COLO668 (cell line): ENCODE measurements around the gene MRNIP.
"Not testable (repeated sequence)": the region's sequence is repeated elsewhere in the genome, so short reads cannot be mapped to it uniquely, and the experiment has no call there.

ENCODE experiments used
- DNase-seq: peaks from one replicate; lab custom pipeline; 2025; ENCODE audit not compliant: unreplicated experiment; lab: John Stamatoyannopoulos, UW

Gene MRNIP

DNA sequence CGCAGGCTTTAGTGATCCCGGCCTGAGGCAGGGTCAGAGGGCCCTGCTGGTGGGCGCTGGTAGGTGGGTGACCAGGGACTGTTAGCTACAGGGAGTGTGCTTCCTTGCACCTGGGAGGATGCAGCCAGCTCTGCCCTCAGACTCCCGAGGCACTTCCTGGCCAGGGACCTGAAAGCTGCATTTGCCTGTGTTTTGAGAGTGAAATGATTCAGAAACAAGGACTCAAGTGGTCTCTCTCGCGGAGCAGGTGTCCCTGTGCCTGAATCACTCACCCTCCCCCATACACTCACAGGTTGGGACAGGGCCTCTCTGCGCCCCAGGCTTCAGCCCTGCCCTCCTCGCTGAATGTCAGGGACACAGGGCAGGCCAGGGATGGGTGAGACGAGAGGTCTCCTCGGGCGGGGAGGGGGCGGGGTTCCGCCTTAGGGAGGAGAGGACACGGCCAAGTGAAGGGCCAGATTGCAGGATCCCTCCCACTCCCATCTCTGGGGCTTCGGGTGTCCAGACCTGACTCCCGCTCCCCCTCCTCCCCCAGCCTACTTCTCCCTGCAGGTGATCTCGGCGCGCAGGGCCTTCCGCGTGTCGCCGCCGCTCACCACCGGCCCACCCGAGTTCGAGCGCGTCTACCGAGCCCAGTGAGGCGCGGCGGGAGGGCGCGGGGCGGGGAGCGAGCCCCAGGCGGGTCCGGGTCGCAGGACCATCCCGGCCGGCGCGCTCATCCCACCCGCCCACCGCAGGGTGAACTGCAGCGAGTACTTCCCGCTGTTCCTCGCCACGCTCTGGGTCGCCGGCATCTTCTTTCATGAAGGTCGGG lies 63.4 kb downstream of the MRNIP start:
- peak; percentile 75 for DNase-seq

DNA sequence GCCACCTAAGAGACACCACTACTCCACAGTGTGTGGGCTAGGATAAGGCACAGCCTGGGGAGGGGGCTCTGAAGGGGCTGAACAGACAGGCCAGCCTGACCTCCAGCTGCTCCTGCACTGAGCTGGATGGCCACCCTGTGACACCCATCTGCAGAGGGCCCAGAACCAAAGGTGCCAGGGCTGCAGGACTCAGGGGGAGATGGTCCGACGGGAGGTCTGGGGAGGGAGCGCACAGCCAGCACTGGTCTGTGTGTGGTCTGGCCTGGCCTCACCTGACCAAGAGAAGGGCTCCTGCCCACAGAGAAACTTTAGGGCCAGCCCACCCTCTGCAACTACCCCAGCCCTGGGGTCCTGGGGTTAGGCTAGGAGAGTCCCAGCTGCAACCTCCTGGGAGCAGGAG lies 64.0 kb downstream of the MRNIP start:
- no peak for DNase-seq

DNA sequence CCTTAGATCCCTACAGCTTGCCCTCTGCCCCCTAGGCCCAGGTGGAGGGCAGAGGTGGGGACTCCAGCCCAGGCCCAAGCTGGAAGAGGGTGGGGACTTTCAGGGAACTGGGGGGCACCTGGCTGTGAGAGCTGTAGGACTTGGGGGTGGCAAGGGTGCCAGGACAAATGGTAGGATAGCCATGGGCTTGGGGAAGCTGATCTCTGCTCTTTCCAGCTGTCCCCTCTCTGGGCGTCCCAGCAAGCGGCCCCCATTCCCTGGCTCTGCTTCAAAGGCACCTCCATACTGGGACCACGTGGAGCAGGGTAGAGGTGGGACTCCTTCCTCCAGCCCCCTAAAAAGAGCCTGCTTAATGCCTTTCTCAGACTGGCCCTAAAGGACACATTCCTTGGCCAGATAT lies 64.4 kb downstream of the MRNIP start:
- no peak for DNase-seq

DNA sequence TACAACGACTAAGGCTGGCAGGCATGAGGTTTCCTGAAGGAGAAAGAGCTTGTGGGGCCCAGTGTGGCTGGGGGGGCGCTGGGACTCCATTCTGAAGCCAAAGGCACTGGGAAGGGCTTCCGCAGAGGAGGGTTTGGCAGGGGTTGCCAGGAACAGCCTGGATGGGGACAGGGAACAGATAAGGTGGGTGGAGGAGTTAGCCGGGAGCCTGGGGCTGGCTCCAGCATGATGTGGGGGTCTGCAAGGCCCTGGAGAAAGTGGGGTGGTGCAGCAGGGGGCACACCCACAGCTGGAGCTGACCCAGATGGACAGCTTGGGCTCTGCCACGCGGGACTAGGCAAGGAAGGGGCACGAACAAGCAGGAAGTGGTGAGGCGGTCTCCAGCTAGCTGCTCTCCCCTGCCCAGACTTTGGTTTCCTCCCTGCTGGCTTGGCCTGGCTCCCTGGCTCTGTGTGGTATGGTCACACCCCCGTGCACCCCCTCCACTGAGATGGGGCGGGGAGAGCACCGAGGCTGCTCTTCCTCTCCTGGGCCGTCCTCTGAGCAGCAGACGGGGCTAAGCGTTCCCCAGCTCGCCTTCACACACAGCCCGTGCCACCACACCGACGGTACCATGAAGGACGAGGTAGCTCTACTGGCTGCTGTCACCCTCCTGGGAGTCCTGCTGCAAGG lies 65.0 kb downstream of the MRNIP start, which contains the start of gene LTC4S:
TSS of gene LTC4S (plus strand) at position 519 of the 672 bp plus-strand sequence. CDS start at position 614, 95 bp downstream.
- DNase-seq = no peak

DNA sequence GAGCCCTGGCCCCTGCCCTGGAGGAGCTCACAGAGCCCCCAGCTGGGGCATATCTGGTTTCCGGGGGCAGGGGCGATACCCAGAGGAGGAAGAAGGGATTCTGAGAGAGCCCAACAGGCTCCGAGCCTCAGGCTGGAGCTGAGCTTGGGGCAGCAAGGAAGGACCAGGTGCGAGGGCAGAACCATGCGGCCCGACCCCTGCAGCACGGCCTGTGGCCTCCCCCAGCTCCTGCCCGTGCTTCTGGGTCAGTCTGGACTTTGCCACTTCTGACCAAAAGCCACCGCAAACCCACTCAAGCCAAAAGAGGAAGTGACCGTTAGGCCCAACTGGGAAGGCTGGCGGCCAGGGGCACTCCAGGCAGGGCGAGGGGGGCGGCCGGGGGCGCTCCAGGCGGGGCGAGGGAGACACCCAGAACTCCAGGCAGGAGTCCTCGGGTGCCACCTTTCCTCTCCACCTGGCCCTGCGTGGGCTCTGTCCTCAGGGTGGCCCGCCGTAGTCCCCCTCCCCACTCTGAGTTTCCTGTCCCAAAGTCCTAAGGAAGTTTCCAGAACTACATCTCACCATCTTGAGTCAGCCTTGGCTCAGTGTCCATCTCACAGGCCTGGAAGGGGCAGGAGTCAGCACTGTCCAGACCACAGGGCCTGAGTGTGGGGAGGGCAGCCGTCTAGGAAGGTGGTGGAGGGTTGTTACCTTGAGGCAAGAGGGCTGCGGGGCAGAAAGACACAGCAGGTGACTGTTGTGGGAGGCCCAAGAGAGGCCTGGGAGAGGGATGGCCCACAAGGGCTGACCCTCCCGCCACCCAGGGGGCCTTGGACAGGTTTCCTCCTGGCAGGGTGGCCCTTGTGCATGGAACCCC lies 65.8 kb downstream of the MRNIP start:
- no peak for DNase-seq

DNA sequence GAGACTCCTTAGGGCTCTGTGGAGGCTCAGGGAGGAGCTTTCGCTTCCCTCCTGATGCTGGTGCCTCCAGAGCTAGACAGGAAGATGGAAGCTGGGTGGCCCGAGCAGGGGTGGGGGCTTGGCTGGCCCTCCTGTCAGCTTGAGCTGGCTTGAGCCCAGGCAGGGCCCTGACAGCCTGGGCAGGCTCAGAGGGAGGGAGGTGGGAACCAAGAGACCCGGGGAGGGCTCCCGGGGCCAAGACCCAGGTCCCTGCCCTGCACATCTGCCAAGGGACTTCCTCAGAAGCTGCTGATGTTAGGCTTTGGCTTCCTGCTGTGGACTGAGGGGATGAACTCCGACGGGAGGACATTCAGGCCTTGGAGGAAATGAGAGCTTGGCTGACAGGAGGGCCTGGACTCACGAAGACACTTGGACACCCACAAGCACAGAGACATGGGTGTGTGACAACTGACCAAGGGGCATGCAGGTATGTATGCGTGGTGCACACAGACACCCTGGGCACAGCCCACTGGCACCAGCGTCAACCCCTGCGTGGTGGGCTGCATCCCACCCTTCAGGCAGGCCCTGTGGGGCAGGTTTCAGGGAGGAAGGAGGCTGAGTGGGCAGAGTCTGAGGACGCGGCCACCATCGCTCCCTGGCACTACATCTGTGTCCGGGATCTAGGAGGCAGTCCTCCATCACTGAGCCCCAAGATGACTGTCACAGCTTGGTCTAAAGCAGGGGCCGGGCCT lies 66.6 kb downstream of the MRNIP start:
- DNase-seq = no peak

DNA sequence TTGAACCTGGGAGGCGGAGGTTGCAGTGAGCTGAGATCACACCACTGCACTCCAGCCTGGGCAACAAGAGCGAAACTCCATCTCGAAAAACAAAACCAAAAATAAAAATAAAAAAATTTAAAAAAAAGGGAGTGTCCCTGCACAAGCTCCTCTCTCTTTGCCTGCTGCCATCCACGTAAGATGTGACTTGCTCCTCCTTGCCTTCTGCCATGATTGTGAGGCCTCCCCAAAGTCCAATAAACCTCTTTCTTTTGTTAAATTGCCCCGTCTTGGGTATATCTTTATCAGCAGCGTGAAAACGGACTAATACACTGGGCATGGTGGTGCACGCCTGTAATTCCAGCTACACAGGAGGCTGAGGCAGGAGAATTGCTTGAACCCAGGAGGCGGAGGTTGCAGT lies 69.3 kb downstream of the MRNIP start:
- DNase-seq = not testable (repeated sequence)

DNA sequence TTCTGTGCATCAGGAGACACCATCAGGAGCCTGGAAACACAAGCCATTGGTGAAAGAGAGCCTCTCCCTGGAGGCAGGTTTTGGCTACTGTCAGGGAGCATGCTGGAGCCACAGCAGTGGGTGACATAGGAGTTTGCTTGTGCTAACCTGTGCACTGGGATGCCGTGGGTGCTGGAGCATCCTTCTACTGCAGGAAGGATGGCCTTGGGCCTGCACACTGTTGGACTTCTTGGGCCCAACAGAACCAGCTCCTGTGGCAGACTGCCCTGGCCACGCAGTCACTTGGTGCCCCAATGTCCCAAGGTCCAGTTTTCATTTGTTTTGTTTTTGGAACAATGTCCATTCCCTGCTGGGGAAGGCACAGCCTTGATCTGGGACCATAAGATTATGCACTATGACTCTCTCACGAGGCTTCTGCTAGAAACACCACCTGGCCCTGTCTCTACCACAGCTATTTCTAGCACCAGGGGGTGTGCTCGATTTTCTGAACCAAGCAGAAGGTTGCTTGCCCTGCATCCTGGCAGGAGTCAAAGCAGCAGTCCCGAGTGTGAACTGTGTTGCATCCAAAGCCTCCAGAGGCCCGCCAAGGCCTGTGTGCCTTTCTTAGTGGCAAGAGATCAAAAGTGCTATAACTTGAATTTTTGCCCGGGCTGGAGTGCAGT lies 70.3 kb downstream of the MRNIP start:
- DNase-seq = no peak
